HG02840 (cell line): ENCODE data around the gene ARL10.
A peak's percentile ranks its signal among the peaks of the same experiment; 100 is the strongest.

Source experiments
- ATAC-seq: cut with Tn5 transposase; IDR thresholded peaks from one replicate; pipeline ENCODE4 v1.9.1; 2021; ENCODE audit warnings: mild to moderate bottlenecking, moderate library complexity, moderate number of reproducible peaks; ENCODE audit not compliant: unreplicated experiment, low FRiP score

The ARL10 gene, protein sequence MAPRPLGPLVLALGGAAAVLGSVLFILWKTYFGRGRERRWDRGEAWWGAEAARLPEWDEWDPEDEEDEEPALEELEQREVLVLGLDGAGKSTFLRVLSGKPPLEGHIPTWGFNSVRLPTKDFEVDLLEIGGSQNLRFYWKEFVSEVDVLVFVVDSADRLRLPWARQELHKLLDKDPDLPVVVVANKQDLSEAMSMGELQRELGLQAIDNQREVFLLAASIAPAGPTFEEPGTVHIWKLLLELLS

DNA sequence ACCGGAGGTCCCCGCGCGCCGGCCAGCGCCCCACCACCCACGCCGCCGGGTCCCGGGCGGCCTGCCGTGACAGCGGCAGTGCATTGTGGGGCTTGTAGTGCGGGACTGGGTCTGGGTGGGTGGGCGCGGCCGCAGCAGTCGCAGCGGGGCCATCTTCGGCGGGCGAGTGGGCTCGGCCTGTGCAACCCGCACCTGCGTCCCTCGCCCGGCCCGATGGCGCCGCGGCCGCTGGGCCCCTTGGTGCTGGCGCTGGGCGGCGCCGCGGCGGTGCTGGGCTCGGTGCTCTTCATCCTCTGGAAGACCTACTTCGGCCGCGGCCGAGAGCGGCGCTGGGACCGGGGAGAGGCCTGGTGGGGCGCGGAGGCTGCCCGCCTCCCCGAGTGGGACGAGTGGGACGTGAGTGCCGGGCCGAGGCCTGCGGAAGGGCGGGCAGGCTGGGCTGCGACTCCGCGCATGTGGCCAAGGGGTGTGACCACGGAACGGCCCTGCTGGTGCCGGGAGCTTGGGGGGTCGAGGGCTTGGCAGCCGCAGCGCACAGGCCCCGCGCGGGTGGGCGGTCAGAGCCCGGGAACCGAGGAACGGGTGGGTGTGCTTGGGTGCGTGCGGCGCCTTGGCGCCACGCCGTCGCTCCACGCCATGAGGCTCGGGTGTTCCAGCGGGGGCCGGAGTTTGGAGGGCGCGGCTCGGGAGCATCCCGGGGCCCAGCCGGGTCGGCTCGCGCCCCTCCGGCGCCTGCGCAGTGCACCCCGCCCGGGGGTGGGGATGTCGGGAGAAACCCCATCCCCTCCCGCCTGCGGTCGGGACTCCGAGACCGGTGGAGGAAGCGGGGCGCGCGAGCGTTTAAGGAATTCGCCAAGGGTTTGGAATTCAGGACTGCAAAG lies at the start of gene ARL10:
TSS of gene ARL10 (plus strand) at position 137 of the 881 bp plus-strand sequence. CDS start at position 214, 77 bp downstream.
- peak; percentile 48 for ATAC-seq

GRCh38 chr5:176317534-176318374 lies 47.5 kb upstream of the ARL10 start:
- ATAC-seq, result no peak

DNA sequence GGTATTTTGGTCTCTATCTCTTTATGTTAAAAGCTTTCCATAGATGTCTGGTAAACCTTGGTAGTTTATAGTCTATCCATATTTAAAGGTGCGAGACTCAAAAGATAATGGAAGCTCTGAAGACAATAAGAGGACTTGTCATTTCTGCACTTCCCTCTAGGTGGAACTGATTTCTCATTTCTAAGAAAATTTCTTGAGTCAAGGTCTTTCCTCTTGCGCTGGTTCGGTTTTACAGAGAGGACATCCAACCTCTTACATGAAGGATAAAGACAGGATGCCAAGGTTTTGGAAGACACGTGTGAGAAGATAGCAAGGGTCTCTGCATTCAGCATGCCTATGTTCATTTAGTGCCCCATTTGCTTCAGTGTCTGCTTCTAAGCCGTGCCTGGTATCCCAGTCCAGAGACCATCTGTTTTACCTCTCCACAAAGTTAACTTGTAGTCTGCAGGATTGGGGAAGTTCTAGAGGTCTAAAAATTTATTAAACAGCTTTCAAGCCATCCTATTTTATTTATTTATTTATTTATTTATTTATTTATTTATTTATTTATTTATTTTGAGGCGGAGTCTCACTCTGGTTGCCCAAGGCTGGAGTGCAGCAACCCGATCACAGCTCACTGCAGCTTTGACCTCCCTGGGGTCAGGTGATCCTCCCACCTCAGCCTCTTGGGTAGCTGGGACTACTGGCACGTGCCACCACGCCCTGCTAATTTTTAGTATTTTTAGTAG lies 45.3 kb upstream of the ARL10 start:
- ATAC-seq, result no peak

GRCh38 chr5:176320577-176320976 lies 44.7 kb upstream of the ARL10 start:
- no peak for ATAC-seq

DNA sequence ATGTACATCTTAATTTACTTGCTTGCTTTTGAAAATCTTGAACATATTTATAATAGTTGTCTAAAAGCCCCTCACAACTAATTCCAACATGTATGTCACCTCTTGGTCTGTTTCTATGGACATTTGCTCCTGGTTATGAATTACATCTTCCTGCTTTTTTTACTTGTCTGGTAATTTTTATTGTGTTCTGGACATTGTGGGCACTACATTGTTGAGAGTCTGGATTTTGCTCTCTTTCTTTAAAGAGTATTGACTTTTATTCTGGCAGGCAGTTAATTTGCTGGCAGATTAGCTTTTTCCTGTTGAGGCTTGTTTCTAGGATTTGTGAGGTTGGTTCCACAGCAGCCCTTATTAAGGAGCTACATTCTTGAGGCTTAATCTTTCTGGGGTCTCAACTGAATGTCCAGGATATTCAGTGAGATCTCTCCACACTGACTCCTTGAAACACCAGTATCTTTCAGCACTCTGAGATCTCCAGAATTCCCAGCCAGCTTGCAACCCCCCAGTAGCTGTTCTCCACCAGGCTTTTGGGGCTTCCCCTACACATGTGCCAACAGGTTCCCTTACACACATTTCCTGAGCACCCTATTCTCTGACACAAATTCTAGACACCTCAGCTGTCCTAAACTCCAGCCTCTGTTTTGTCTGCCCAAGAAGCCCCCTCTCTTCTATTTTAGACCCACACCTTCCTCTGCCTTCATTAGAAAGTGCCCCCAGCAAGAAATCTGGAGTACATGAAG lies 31.1 kb upstream of the ARL10 start:
- no peak for ATAC-seq

DNA sequence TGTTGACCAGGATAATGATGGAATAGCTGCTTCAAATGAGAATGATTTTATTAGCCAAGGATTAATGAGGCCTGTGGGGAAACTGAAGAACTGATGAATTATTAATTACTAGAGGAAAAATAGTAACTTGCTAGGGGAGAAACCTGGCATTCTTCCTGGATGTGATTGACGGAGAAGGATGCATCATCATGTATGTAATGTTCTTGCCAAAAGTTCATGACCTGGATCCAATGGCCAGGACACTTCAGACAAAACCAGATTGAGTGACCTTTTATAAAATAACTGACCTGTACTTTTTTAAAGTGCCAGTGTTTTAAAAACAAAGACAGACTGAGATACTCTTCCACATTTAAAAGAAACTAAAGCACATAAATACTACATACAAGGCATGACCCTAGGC lies 27.4 kb upstream of the ARL10 start:
- no peak for ATAC-seq

- ATAC-seq, result no peak
Observed at GRCh38 chr5:176339304-176339703, 26.0 kb upstream of the ARL10 start.

- ATAC-seq, result no peak
Observed at GRCh38 chr5:176341325-176342157, 23.7 kb upstream of the ARL10 start.

- no peak for ATAC-seq
Observed at GRCh38 chr5:176342158-176342483, 23.2 kb upstream of the ARL10 start.

- ATAC-seq, result no peak
Observed at GRCh38 chr5:176342766-176343458, 22.4 kb upstream of the ARL10 start.

DNA sequence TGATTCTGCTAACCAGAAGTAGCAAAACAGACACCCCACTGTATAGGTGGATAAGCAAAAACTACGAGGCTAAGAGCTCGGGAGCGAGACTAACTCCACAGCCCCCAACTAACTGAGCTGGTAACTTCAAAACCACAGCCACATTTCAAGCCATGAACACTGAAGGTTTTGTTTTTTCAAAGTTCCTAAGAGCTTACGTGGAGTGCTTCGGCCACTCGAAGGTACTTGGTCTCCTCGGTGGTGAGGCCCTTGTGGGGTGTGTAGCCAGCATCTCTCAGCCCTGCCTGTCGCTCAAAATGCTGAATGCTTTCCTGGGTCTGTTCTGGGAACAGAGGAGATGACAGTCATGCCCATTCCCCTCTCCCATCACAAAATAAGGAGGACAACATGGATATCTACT lies 14.9 kb upstream of the ARL10 start:
- ATAC-seq, result no peak

DNA sequence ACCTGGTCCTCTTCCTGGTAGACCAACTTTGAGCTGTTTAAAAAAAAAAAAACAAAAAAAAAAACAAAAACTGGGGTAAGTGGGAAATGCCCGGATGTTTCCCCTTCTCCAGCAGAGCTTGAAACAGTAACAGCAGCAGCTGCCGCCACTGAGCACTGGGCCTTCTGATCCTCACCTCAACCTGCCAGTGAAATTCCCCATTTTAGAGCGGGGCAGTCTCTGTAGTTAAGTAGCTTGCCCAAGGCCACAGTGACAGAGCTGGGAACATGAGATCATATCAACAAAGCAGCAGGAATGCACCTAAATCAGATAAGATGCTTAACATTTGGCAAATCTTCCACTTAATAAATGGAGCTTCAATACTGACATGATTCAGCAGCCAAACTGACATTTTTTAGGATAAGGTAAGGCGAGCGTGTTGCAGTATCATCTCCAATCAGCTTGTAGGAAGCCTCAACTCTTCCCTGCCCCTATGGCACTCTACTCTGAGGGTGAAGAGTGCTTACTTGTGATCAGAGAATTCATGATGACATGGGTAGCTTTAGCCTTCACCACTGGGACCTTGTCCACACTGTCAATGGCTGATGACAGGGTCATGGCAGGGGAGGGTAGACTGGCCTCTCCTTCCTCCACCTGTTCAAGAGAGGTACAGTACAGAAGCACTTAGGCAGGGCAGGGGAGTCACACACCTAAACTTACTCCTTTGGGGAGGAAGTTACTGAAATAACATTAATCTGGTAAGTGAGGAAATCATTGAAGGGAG lies 13.0 kb upstream of the ARL10 start:
- ATAC-seq, result no peak

GRCh38 chr5:176353533-176353932 lies 11.8 kb upstream of the ARL10 start:
- ATAC-seq, result no peak

- ATAC-seq, result no peak
Observed at GRCh38 chr5:176355400-176356178, 9.7 kb upstream of the ARL10 start.

DNA sequence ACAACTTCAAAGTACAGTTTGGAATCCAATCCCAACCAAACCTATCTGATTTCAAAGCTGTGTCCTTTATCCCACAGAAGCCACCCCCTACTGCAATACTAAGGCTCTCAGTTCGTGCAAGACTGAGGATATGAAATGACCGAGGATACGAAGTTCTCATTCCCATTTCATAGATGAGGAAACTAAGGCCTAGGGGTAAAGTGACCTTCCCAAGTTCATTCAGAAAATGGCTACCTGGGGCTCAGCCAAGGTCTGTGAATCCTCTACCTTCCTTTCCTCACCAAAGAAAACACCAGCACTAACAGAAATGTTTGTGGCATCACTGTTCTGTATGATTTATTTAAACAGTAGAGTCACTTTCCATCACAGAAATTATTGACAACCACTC lies 9.1 kb upstream of the ARL10 start:
- ATAC-seq, result no peak

GRCh38 chr5:176359658-176360057 lies 5.6 kb upstream of the ARL10 start:
- no peak for ATAC-seq

DNA sequence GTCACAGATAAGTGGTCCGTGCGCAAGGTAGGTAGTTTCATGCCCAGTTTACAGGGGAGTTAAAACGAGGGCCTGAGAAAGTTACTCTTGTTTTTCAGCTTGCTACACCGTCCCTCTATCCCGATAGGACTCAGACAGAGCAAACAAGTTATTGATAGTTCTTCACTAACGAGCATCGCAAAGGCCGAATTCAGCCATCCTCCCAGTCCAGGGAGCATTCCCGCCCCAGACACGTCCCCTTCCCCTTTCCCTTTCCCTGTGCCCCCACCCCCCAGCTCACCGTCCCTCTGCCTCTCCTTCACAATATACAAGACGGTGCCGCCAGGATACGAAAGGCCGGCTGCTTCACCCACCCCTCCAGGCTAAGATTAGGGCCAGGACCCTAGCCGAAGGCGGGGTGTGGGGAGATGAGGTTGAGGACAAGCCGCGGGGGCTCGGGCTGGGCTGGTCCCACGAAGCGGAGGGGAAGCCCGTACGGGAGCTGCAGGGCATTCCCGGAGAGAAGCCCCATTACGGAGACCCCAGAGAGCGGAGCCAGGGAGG lies 4.3 kb upstream of the ARL10 start:
- no peak for ATAC-seq
